Measurements from ENCODE around the gene MACROD2.
"Not testable (repeated sequence)": the region's sequence is repeated elsewhere in the genome, so short reads cannot be mapped to it uniquely, and the experiment has no call there.

Gene MACROD2

GRCh38 chr20:14997791-14998190, 1002.5 kb downstream of the MACROD2 start:
- ATAC-seq = peak; percentile 83
- TF ChIP-seq ISL1 (CRISPR knock-in tag; IDR thresholded peaks at IDR 0.05) (peak; percentile 73), ZNF565 (CRISPR knock-in tag; conservative IDR thresholded peaks at IDR 0.05; ENCODE audit: low read depth) (no peak), ZFP3 (CRISPR knock-in tag; IDR thresholded peaks at IDR 0.05) (0 out of 2 replicates have a peak, but pooled peaks have one; percentile 54), CSRNP3 (CRISPR knock-in tag; IDR thresholded peaks at IDR 0.05) (no peak)
- TF ChIP-seq, protein P1, sequence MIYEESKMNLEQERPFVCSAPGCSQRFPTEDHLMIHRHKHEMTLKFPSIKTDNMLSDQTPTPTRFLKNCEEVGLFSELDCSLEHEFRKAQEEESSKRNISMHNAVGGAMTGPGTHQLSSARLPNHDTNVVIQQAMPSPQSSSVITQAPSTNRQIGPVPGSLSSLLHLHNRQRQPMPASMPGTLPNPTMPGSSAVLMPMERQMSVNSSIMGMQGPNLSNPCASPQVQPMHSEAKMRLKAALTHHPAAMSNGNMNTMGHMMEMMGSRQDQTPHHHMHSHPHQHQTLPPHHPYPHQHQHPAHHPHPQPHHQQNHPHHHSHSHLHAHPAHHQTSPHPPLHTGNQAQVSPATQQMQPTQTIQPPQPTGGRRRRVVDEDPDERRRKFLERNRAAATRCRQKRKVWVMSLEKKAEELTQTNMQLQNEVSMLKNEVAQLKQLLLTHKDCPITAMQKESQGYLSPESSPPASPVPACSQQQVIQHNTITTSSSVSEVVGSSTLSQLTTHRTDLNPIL (CRISPR knock-in tag; IDR thresholded peaks at IDR 0.05; ENCODE audit: low read depth) = peak; percentile 75; the same call in 1 of the 2 replicates

- TF ChIP-seq ZFP3 (CRISPR knock-in tag; IDR thresholded peaks at IDR 0.05) (0 out of 2 replicates have a peak, but pooled peaks have one; percentile 40), ZNF565 (CRISPR knock-in tag; conservative IDR thresholded peaks at IDR 0.05; ENCODE audit: low read depth) (no peak)
- ATAC-seq = no peak
Measured at GRCh38 chr20:15005300-15005986, 1010.1 kb downstream of the MACROD2 start.

DNA sequence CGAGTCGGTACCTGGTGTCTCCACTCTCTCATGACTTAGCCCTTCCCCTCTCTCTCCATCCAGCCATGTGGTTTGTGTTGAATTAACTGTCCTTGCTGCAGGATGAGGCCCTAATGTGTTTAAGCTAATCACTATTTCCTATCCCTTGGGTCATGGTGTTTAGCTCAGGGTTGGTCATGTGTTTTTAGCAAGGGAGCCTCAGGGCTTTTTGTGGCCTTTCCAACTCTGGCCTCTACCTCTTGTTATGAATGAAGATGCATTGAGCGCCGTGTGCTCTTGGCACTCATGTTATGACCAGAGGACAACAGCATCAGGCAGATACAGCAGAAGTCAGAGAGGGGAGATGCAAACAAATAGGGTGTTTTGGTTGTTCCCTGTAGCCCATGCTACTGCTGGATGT, 1016.3 kb downstream of the MACROD2 start:
- no peak for ATAC-seq
- no peak for TF ChIP-seq CSRNP3 (CRISPR knock-in tag; IDR thresholded peaks at IDR 0.05)
- no peak for TF ChIP-seq ZFP3 (CRISPR knock-in tag; IDR thresholded peaks at IDR 0.05)
- TF ChIP-seq ZNF565 (CRISPR knock-in tag; conservative IDR thresholded peaks at IDR 0.05; ENCODE audit: low read depth) = no peak
- no peak for TF ChIP-seq TOX (CRISPR knock-in tag; IDR thresholded peaks at IDR 0.05; ENCODE audit: borderline replicate concordance)
- TF ChIP-seq OSR1 (CRISPR knock-in tag; IDR thresholded peaks at IDR 0.05) = no peak
- TF ChIP-seq ZNF8 (CRISPR knock-in tag; IDR thresholded peaks at IDR 0.05) = no peak
- no peak for TF ChIP-seq ESRRG (CRISPR knock-in tag; IDR thresholded peaks at IDR 0.05)
- no peak for TF ChIP-seq TSHZ2 (CRISPR knock-in tag; IDR thresholded peaks at IDR 0.05)
- no peak for TF ChIP-seq ZC3H10 (CRISPR knock-in tag; IDR thresholded peaks at IDR 0.05)
- TF ChIP-seq BACH2 (CRISPR knock-in tag; IDR thresholded peaks at IDR 0.05; ENCODE audit: borderline replicate concordance) = no peak
- TF ChIP-seq TCF4 (CRISPR knock-in tag; IDR thresholded peaks at IDR 0.05; ENCODE audit: borderline replicate concordance) = no peak

DNA sequence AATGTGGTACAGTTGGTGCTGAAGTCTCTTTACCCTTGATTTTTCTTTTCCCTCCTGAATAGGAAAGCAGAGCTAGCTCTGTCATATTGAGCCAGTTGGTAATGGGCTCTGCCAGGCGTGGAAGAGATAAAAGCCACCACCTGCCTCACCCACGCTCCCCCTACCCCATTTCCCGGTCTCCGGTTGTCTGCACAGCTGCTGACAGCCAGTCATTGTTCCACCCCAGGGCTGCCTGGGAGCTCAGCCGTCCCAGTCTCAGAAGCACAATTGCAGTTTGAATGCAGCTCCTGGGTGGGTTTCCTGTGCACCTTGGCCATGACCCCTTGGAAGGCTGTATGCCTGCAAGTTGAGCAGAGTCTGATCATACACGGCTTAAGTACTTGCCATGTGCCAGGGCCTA, 1017.2 kb downstream of the MACROD2 start:
- no peak for ATAC-seq
- TF ChIP-seq SNAI2 (CRISPR knock-in tag; IDR thresholded peaks at IDR 0.05) = no peak
- TF ChIP-seq ZC3H10 (CRISPR knock-in tag; IDR thresholded peaks at IDR 0.05) = no peak
- no peak for TF ChIP-seq CSRNP3 (CRISPR knock-in tag; IDR thresholded peaks at IDR 0.05)
- no peak for TF ChIP-seq OSR1 (CRISPR knock-in tag; IDR thresholded peaks at IDR 0.05)
- no peak for TF ChIP-seq ISL1 (CRISPR knock-in tag; IDR thresholded peaks at IDR 0.05)
- no peak for TF ChIP-seq ZNF8 (CRISPR knock-in tag; IDR thresholded peaks at IDR 0.05)
- TF ChIP-seq ESRRG (CRISPR knock-in tag; IDR thresholded peaks at IDR 0.05) = no peak
- no peak for TF ChIP-seq POU6F1 (CRISPR knock-in tag; IDR thresholded peaks at IDR 0.05; ENCODE audit: borderline replicate concordance, low read depth)
- no peak for TF ChIP-seq ARNTL (CRISPR knock-in tag; IDR thresholded peaks at IDR 0.05; ENCODE audit: borderline replicate concordance, low read depth)
- no peak for TF ChIP-seq TOX (CRISPR knock-in tag; IDR thresholded peaks at IDR 0.05; ENCODE audit: borderline replicate concordance)
- TF ChIP-seq ZFP30 (CRISPR knock-in tag; IDR thresholded peaks at IDR 0.05) = no peak
- no peak for TF ChIP-seq ZNF565 (CRISPR knock-in tag; conservative IDR thresholded peaks at IDR 0.05; ENCODE audit: low read depth)
- no peak for TF ChIP-seq PATZ1 (CRISPR knock-in tag; IDR thresholded peaks at IDR 0.05; ENCODE audit: borderline replicate concordance)
- TF ChIP-seq GLIS3 (CRISPR knock-in tag; IDR thresholded peaks at IDR 0.05) = no peak
- TF ChIP-seq CSDC2 (CRISPR knock-in tag; IDR thresholded peaks at IDR 0.05) = no peak

- not testable (repeated sequence) for ATAC-seq
Measured at GRCh38 chr20:15016875-15017274, 1021.6 kb downstream of the MACROD2 start.
